GM19025 (cell line): ENCODE data around the gene BCAR1.
"Not testable (repeated sequence)": the region's sequence is repeated elsewhere in the genome, so short reads cannot be mapped to it uniquely, and the experiment has no call there.

Experiments used
- ATAC-seq: cut with Tn5 transposase; IDR thresholded peaks from one replicate; pipeline ENCODE4 v1.9.1; 2021; ENCODE audit warnings: mild to moderate bottlenecking, low read depth, moderate library complexity; ENCODE audit not compliant: unreplicated experiment

The BCAR1 gene

DNA sequence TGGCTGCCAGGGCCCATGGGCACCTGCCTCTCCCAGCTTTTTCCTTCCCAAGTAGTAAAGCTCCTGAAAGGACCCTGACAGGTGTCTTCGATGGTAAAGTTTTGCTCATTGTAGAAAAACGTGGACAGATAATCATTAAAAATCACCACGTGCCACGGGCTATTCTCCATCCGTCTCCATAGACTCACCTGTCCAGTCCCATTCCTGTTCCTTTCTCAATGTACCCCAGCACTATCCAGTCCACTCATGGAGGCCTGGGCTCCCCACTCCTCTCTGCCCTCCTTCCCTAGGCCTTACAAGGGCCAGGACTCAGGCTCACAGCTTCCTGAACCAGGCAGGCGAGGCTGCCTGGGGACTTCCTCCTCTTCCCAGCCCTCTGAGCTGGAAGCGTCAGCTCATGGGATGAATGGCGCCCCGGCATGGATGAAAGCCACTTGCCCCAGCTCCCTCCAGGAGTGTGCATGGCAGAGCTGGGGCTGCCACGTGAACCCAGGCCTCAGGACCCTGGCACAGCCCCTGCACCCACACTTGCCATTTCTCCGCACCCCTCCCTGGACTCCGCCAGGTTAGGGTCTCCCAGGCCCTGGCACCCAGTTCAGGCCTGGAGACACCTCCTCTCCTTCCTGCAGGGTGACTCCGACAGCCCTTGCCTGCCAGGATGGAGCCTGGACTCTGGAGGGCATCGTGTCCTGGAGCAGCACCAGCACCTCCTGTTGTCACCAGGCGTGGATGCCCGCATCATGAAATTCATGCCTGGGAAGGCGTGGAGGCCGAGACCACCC lies 23.9 kb downstream of the BCAR1 start:
- ATAC-seq: no peak

DNA sequence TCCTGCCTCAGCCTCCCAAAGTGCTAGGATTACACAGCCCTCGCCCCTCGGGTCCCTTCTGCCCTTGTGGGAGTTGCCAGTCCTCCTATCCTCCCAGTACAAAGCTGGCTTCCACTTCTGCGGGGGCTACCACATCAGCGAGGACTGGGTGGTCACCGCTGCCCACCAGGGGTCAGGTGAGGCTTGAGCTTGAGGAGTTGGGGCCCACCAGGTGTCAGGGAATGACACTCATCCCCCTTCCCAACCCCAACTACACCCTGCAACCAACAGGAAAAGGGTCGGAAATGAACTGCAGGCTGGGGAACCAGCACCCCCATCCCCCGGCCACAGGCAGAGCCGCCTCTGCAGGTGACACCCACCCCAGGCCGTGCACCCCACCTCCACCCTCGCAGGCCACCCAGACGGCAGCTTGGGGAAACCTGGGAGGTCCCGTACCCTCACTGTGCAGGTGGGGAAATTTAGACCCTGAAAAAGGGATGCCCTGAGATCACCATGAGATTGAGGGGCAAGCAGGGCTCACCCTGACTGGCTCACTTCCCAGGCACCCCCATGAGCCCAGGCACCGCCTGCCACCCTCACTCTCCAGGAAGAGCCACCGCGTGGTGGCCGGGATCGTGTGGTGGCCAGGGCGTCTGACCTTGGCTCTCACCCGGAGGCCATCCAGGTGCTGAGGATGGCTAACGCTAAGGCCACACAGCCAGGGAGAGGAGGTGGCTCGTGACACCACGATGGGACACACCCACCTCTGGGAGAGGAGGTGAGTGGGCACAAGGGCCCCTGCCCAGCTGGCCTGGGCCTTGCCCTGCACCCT lies 24.7 kb downstream of the BCAR1 start:
- ATAC-seq: no peak

- no peak for ATAC-seq
Measured at GRCh38 chr16:75225678-75226515, 25.5 kb downstream of the BCAR1 start.

DNA sequence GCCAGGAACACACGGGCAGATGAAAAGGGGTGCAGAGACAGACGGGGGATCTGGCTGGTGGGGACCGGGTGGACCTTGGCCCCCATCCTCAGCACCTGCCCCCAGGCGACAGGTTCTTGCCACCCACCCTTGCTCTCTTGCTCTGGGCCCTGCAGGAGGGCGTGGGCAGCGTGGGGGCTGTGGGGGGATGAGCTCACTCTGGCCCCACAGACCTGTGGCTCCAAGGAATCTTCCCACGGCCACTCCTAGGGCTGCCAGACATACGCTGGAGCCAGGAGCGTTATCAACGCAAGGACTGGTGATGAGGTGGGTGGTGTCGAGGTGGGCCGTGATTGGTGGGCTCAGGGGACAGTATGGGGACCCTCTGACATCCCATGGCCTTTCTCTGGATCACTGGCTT lies 26.3 kb downstream of the BCAR1 start:
- ATAC-seq: no peak

DNA sequence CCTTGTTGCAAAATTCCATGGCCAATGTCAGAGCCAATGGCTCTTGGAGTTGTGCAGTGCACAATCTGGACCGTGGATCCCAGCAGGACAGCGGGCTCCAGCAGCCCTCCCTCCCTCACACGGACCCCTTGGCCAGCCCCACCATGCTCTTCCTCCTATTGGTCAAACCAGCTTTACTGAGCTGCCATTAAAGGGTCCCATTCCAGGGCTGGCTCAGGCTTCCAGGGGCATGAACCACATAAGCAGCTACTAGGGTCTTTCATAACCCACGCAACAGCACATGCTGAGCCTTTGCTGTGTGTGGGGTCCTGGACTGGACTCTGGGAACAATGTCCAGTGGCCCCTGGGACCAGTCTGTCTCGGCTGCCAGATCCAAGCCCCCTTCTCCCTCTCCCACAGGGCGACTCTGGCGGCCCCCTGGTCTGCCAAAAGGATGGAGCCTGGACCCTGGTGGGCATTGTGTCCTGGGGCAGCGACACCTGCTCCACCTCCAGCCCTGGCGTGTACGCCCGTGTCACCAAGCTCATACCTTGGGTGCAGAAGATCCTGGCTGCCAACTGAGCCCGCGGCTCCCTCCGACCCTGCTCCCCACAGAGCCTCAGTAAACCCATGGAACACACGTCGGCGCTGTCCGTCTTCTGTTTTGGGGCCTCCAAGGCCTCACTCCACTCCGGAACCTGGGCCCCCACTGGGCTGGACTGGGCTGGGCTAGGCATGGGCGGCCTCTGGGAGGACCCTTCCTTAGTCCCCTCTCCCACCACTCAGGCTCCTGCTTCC lies 26.9 kb downstream of the BCAR1 start:
- ATAC-seq: no peak

GRCh38 chr16:75223129-75223528 lies 28.3 kb downstream of the BCAR1 start:
- not testable (repeated sequence) for ATAC-seq

- ATAC-seq: no peak
Measured at GRCh38 chr16:75222271-75222783, 29.1 kb downstream of the BCAR1 start.

- ATAC-seq: no peak
Measured at GRCh38 chr16:75219838-75220237, 31.6 kb downstream of the BCAR1 start.

DNA sequence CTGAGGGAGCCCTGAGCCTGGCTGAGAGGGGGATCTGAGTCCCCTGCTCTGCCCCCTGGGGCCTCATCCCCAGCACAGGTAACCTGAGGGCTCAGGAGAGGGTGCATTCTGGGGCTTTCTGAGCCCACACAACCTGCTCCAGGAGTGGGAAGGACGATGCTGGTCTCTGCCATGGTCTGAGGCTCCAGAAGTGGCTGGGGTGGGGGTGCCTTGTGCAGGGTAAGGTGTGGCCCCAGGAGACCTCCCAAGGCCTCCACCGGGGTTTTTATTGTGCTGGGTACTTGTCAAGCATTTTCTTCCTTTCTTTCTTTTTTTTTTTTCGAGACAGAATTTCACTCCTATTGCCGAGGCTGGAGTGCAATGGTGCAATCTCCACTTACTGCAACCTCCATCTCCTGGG lies 32.3 kb downstream of the BCAR1 start:
- ATAC-seq: no peak

GRCh38 chr16:75218256-75219076 lies 33.0 kb downstream of the BCAR1 start, which contains the start of gene CTRB1:
CTRB1 (plus strand) TSS chr16:75218988; CDS start chr16:75219008, 20 bp downstream.
- ATAC-seq: peak; percentile 46

GRCh38 chr16:75217389-75217851 lies 34.0 kb downstream of the BCAR1 start:
- ATAC-seq: no peak

DNA sequence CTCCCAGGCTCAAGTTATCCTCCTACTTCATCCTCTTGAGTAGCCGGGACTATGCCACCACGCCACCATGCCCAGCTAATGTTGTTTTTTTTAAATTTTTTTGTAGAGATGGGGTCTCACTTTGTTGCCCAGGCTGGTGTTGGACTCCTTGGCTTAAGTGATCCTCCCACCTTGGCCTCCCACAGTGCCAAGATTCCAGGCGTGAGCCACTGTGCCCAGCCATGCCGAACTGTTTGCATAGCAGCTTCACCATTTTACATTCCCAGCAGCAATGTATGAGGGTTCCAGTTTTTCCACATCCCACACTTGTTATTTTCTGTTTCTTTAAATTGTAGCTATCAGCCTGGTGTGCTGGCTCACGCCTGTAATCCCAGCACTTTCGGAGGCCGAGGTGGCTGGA lies 34.8 kb downstream of the BCAR1 start:
- ATAC-seq: no peak

GRCh38 chr16:75216127-75216526 lies 35.3 kb downstream of the BCAR1 start:
- no peak for ATAC-seq

GRCh38 chr16:75211286-75211685 lies 40.1 kb downstream of the BCAR1 start:
- not testable (repeated sequence) for ATAC-seq

DNA sequence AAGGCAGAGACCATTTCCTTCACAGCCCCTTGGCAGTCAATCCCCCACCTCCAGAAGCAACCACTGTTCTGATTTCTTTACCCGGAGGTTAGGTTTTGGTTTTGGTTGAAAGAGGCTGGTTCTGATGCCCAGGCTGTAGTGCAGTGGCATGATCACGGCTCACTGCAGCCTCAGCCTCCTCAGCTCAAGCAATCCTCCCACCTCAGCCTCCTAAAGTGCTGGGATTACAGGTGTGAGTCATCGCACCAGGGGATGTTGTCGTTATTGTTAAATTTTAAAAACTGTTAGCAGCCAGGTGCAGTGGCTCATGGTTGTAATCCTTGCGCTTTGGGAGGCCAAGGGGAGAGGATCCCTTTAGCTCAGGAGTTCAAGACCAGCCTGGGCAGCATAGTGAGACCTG lies 41.5 kb downstream of the BCAR1 start:
- ATAC-seq: no peak

DNA sequence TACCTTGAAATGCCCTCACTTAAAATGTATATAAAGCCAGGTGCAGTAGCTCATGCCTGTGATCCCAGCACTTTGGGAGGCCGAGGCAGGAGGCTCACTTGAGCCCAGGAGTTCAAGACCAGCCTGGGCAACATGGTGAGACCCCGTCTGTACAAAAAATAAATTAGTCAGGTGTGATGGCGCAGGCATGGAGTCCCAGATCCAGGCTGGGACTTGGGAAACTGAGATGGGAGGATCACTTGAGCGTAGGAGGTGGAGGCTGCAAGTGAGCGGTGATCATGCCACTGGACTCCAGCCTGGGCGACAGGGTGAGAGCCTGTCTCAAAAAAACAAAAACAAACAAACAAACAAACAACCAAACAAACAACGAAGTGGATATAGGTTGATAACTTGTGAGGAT lies 41.9 kb downstream of the BCAR1 start:
- not testable (repeated sequence) for ATAC-seq

GRCh38 chr16:75208861-75209505 lies 42.4 kb downstream of the BCAR1 start:
- ATAC-seq: no peak

GRCh38 chr16:75208242-75208825 lies 43.1 kb downstream of the BCAR1 start:
- no peak for ATAC-seq
